ENCODE data around the gene NTRK3. TPM values are rescaled to one million over a fixed set of nuclear protein-coding genes. Genes with fewer than 3 reads are reported as not detected.

Gene NTRK3
- total RNA-seq, 2 experiments from 2014 or later: 0.78 TPM; not detected in 1

DNA sequence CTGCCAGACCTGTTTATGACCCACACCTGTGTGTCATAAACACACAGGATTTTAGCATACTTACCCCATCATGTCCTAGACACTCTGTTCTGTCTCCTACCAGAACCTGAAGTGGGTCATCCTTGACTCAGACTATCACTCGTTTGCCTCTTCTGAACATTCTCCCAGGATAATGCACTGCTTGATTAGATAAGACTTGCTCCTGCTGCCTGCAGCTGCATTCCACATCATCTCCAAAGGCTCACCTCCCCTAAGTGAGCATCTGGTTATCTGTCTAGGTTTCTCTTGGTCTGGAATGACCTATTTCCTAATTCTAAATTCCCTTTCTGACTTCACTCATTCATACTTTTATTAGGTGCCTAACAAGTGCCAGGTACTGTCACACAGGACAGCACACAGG is 332.1 kb downstream of the NTRK3 start:
- no peaks in the 10 kb centered on the region for H3K4me1 Mint-ChIP-seq (ENCODE audit: low read depth)
- no peaks in the 10 kb centered on the region for H3K27me3 ChIP-seq (ENCODE audit: control insufficient read depth in 1 of 2, insufficient read depth in 2 of 2, low read length in 2 of 2)
- intact Hi-C loops (cut with DNase I, micrococcal nuclease): no loop called here
- H3K27ac ChIP-seq (ENCODE audit: low read depth in 1 of 2, low read length in 2 of 2): no peak overlapping the region
- H3K9me3 Mint-ChIP-seq: no peaks in the 10 kb centered on the region
- H3K9me3 ChIP-seq (ENCODE audit: control insufficient read depth in 1 of 2, insufficient read depth in 1 of 2, low read length in 2 of 2): no peaks in the 10 kb centered on the region
- TF ChIP-seq, protein P1, sequence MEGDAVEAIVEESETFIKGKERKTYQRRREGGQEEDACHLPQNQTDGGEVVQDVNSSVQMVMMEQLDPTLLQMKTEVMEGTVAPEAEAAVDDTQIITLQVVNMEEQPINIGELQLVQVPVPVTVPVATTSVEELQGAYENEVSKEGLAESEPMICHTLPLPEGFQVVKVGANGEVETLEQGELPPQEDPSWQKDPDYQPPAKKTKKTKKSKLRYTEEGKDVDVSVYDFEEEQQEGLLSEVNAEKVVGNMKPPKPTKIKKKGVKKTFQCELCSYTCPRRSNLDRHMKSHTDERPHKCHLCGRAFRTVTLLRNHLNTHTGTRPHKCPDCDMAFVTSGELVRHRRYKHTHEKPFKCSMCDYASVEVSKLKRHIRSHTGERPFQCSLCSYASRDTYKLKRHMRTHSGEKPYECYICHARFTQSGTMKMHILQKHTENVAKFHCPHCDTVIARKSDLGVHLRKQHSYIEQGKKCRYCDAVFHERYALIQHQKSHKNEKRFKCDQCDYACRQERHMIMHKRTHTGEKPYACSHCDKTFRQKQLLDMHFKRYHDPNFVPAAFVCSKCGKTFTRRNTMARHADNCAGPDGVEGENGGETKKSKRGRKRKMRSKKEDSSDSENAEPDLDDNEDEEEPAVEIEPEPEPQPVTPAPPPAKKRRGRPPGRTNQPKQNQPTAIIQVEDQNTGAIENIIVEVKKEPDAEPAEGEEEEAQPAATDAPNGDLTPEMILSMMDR (IDR thresholded peaks at IDR 0.05): no peak
- H3K27me3 Mint-ChIP-seq: no peaks in the 10 kb centered on the region
- no peaks in the 10 kb centered on the region for H3K4me1 ChIP-seq (ENCODE audit: insufficient read depth, low read length)
- no peaks in the 10 kb centered on the region for H3K36me3 Mint-ChIP-seq (ENCODE audit: low read depth)
- no peak overlapping the region for H3K27ac Mint-ChIP-seq
- no peak overlapping the region for H3K4me3 Mint-ChIP-seq
- CTCF ChIA-PET: no interaction called here
- POLR2A ChIA-PET: no interaction called here
- H3K4me3 ChIP-seq (ENCODE audit: low read length): no peak overlapping the region
- DNase-seq: no peak
- ATAC-seq (ENCODE audit: poor library complexity): no peak
- H3K36me3 ChIP-seq (ENCODE audit: insufficient read depth, low read length): no peaks in the 10 kb centered on the region

GRCh38 chr15:87919064-87919463 is 337.5 kb downstream of the NTRK3 start:
- Mint-ChIP-seq H3K4me1 (ENCODE audit: low read depth) (no peaks in the 10 kb centered on the region), H3K36me3 (ENCODE audit: low read depth) (no peaks in the 10 kb centered on the region), H3K27ac (no peak overlapping the region), H3K9me3 (no peaks in the 10 kb centered on the region), H3K4me3 (no peak overlapping the region), H3K27me3 (no peaks in the 10 kb centered on the region)
- no peaks in the 10 kb centered on the region for H3K36me3 ChIP-seq (ENCODE audit: insufficient read depth, low read length)
- no peaks in the 10 kb centered on the region for H3K27me3 ChIP-seq (ENCODE audit: control insufficient read depth in 1 of 2, insufficient read depth in 2 of 2, low read length in 2 of 2)
- no peak for ATAC-seq (ENCODE audit: poor library complexity)
- H3K27ac ChIP-seq (ENCODE audit: low read depth in 1 of 2, low read length in 2 of 2): no peak overlapping the region
- no peaks in the 10 kb centered on the region for H3K9me3 ChIP-seq (ENCODE audit: control insufficient read depth in 1 of 2, insufficient read depth in 1 of 2, low read length in 2 of 2)
- no peak overlapping the region for H3K4me3 ChIP-seq (ENCODE audit: low read length)
- ChIA-PET CTCF (no interaction called here), POLR2A (no interaction called here)
- TF ChIP-seq, protein P1 (IDR thresholded peaks at IDR 0.05): no peak
- no peak for DNase-seq
- intact Hi-C loops (cut with DNase I, micrococcal nuclease): no loop called here
- H3K4me1 ChIP-seq (ENCODE audit: insufficient read depth, low read length): no peaks in the 10 kb centered on the region

DNA sequence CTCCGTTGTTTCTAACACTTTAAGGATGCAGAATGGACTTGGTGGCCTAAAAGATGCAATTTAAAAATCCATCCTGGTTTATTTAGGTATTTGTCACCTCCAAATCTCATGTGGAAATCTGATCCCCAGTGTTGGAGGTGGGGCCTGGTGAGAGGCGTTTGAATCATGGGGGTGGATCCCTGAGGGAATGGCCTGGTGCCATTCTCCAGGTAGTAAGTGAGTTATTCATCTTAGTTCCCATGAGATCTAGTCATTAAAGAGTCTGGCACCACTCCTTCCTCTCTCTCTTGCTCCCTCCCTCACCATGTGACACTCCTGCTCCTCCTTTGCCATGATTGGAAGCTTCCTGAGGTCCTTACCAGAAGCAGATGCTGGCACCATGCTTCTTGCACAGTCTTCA is 339.1 kb downstream of the NTRK3 start:
- no peak overlapping the region for H3K27ac Mint-ChIP-seq
- H3K9me3 Mint-ChIP-seq: no peaks in the 10 kb centered on the region
- no peak overlapping the region for H3K4me3 Mint-ChIP-seq
- Histone ChIP-seq H3K36me3 (ENCODE audit: insufficient read depth, low read length) (no peaks in the 10 kb centered on the region), H3K9me3 (ENCODE audit: control insufficient read depth in 1 of 2, insufficient read depth in 1 of 2, low read length in 2 of 2) (no peaks in the 10 kb centered on the region), H3K27ac (ENCODE audit: low read depth in 1 of 2, low read length in 2 of 2) (no peak overlapping the region), H3K27me3 (ENCODE audit: control insufficient read depth in 1 of 2, insufficient read depth in 2 of 2, low read length in 2 of 2) (no peaks in the 10 kb centered on the region), H3K4me1 (ENCODE audit: insufficient read depth, low read length) (no peaks in the 10 kb centered on the region), H3K4me3 (ENCODE audit: low read length) (no peak overlapping the region)
- DNase-seq (no peak), ATAC-seq (ENCODE audit: poor library complexity) (no peak)
- ChIA-PET POLR2A (no interaction called here), CTCF (no interaction called here)
- TF ChIP-seq, protein P1 (IDR thresholded peaks at IDR 0.05): no peak
- no peaks in the 10 kb centered on the region for H3K36me3 Mint-ChIP-seq (ENCODE audit: low read depth)
- no peaks in the 10 kb centered on the region for H3K4me1 Mint-ChIP-seq (ENCODE audit: low read depth)
- H3K27me3 Mint-ChIP-seq: no peaks in the 10 kb centered on the region
- intact Hi-C loops (cut with DNase I, micrococcal nuclease): no loop called here

Data from CD4-positive, alpha-beta T cell (primary cell).